ENCODE results near the gene SMIM33.

DNA sequence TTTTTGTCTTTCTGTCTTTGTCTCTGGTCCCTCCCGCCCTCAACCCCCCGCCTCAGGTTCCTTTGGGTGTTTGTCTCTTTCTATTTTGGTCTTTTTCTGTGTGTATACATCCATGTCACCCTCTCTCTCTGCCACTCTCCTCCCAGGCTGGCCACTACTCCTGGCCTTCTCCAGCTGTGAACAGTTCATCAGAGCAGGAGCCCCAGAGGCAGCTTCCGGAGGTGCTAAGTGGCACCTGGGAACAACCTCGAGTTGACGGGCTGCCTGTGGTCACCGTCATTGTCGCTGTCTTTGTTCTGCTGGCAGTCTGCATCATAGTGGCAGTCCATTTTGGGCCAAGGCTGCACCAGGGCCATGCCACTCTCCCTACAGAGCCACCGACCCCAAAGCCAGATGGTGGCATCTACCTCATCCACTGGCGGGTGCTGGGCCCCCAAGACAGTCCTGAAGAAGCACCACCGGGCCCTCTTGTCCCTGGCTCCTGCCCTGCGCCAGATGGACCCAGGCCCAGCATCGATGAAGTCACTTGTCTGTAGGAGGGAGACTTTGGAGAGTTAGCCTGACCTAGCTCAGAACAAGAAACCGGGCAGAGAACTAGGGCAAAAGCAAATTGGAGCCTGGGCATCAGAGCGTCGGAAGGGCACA, 1.7 kb downstream of the SMIM33 start:
- TF ChIP-seq, protein P1, sequence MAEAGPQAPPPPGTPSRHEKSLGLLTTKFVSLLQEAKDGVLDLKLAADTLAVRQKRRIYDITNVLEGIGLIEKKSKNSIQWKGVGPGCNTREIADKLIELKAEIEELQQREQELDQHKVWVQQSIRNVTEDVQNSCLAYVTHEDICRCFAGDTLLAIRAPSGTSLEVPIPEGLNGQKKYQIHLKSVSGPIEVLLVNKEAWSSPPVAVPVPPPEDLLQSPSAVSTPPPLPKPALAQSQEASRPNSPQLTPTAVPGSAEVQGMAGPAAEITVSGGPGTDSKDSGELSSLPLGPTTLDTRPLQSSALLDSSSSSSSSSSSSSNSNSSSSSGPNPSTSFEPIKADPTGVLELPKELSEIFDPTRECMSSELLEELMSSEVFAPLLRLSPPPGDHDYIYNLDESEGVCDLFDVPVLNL (CRISPR knock-in tag; IDR thresholded peaks at IDR 0.05; ENCODE audit: borderline replicate concordance, low read depth): no peak
- TF ChIP-seq, protein P2, sequence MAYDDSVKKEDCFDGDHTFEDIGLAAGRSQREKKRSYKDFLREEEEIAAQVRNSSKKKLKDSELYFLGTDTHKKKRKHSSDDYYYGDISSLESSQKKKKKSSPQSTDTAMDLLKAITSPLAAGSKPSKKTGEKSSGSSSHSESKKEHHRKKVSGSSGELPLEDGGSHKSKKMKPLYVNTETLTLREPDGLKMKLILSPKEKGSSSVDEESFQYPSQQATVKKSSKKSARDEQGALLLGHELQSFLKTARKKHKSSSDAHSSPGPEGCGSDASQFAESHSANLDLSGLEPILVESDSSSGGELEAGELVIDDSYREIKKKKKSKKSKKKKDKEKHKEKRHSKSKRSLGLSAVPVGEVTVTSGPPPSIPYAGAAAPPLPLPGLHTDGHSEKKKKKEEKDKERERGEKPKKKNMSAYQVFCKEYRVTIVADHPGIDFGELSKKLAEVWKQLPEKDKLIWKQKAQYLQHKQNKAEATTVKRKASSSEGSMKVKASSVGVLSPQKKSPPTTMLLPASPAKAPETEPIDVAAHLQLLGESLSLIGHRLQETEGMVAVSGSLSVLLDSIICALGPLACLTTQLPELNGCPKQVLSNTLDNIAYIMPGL (CRISPR knock-in tag; IDR thresholded peaks at IDR 0.05): no peak
- TF ChIP-seq MXD4 (CRISPR knock-in tag; IDR thresholded peaks at IDR 0.05; ENCODE audit: borderline replicate concordance): no peak
